WTC11 (cell line): ENCODE data around the gene RANBP17.

Source experiments
- ATF2 ChIP-seq: sonication (generic); formaldehyde crosslinking; IDR thresholded peaks from 2 replicates; pipeline ENCODE4 v1.8.1; 2022; ENCODE audit warnings: low read depth, missing genetic modification reagents, borderline replicate concordance
- CBFB ChIP-seq: sonication (generic); formaldehyde crosslinking; IDR thresholded peaks from 2 replicates; pipeline ENCODE4 v1.8.1; 2022; ENCODE audit warnings: mild to moderate bottlenecking, low read depth, missing genetic modification reagents
- ELF4 ChIP-seq: sonication (generic); formaldehyde crosslinking; IDR thresholded peaks from 2 replicates; pipeline ENCODE4 v1.8.1; 2022; ENCODE audit warnings: low read depth, mild to moderate bottlenecking, moderate library complexity, missing genetic modification reagents
- ESRRA ChIP-seq: sonication (generic); formaldehyde crosslinking; IDR thresholded peaks from 2 replicates; pipeline ENCODE4 v1.8.1; 2022; ENCODE audit warnings: mild to moderate bottlenecking, missing genetic modification reagents, borderline replicate concordance
- TCF7 ChIP-seq: sonication (generic); formaldehyde crosslinking; IDR thresholded peaks from 2 replicates; pipeline ENCODE4 v1.8.0; 2022; ENCODE audit warnings: mild to moderate bottlenecking, low read depth, missing genetic modification reagents, moderate library complexity
- ZSCAN18 ChIP-seq: fragments of 250-450 bp; sonication (Bioruptor Pico); IDR thresholded peaks from 2 replicates; pipeline ENCODE4 v2.1.2; 2022; ENCODE audit warnings: mild to moderate bottlenecking, moderate library complexity
- TF ChIP-seq, protein P1 (sequence below): fragments of 200-600 bp; IDR thresholded peaks from 2 replicates; pipeline ENCODE4 v1.8.0; 2022; ENCODE audit warnings: antibody characterized with exemption

- no peak for TF ChIP-seq ESRRA (CRISPR knock-in tag)
- TF ChIP-seq ZSCAN18 (CRISPR knock-in tag): no peak
- TF ChIP-seq TCF7 (CRISPR knock-in tag): no peak
- TF ChIP-seq, protein P1, sequence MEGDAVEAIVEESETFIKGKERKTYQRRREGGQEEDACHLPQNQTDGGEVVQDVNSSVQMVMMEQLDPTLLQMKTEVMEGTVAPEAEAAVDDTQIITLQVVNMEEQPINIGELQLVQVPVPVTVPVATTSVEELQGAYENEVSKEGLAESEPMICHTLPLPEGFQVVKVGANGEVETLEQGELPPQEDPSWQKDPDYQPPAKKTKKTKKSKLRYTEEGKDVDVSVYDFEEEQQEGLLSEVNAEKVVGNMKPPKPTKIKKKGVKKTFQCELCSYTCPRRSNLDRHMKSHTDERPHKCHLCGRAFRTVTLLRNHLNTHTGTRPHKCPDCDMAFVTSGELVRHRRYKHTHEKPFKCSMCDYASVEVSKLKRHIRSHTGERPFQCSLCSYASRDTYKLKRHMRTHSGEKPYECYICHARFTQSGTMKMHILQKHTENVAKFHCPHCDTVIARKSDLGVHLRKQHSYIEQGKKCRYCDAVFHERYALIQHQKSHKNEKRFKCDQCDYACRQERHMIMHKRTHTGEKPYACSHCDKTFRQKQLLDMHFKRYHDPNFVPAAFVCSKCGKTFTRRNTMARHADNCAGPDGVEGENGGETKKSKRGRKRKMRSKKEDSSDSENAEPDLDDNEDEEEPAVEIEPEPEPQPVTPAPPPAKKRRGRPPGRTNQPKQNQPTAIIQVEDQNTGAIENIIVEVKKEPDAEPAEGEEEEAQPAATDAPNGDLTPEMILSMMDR: no peak
- TF ChIP-seq CBFB (CRISPR knock-in tag): no peak
- no peak for TF ChIP-seq ATF2 (CRISPR knock-in tag)
- TF ChIP-seq ELF4 (CRISPR knock-in tag): no peak
Observed at GRCh38 chr5:170848033-170848432, 13.8 kb upstream of the RANBP17 start.
